GM12872 (cell line): ENCODE results near the gene CHN2.

Source experiments
- CTCF ChIP-seq: IDR thresholded peaks from 3 replicates; pipeline ENCODE4 v1.5.1; 2011; ENCODE audit warnings: low read depth, mild to moderate bottlenecking, low read length, moderate library complexity; ENCODE audit not compliant: insufficient read depth

CHN2 gene

GRCh38 chr7:29194594-29195427, at the start of gene CHN2:
Gene CHN2, plus strand, starts transcription at chr7:29194775.
- no peak for TF ChIP-seq CTCF

GRCh38 chr7:29145553-29146056, 49.0 kb upstream of the CHN2 start:
- TF ChIP-seq CTCF, result no peak

GRCh38 chr7:29146057-29146706, 48.4 kb upstream of the CHN2 start, which contains the start of gene CPVL:
Gene CPVL, minus strand, starts transcription at chr7:29146537. Its CDS starts 25,476 bp downstream, at chr7:29121061.
- no peak for TF ChIP-seq CTCF

GRCh38 chr7:29146888-29147609, 47.5 kb upstream of the CHN2 start:
- no peak for TF ChIP-seq CTCF

- TF ChIP-seq CTCF, result no peak
Measured at GRCh38 chr7:29147821-29148220, 46.8 kb upstream of the CHN2 start.

GRCh38 chr7:29149036-29149435, 45.5 kb upstream of the CHN2 start:
- TF ChIP-seq CTCF, result no peak

- TF ChIP-seq CTCF, result no peak
Measured at GRCh38 chr7:29150856-29151255, 43.7 kb upstream of the CHN2 start.
